ENCODE measurements around the gene MS4A6A. TPM values are rescaled to one million over a fixed set of nuclear protein-coding genes. Genes with fewer than 3 reads are reported as not detected.
"Not testable (repeated sequence)": the region's sequence is repeated elsewhere in the genome, so short reads cannot be mapped to it uniquely, and the experiment has no call there.

The MS4A6A gene
- total RNA-seq, 1 donor from 2014 or later: 22.2 TPM

- intact Hi-C loops (cut with DNase I): not testable (repeated sequence)
Observed at GRCh38 chr11:60185512-60185827, 2.6 kb upstream of the MS4A6A start.

GRCh38 chr11:60184824-60185511 is 2.1 kb upstream of the MS4A6A start:
- intact Hi-C loops (cut with DNase I): no loop called here
- DNase-seq (ENCODE audit: low spot score): no peak

More at GRCh38 chr11:60185512-60185827, 2.6 kb upstream of the MS4A6A start:
- DNase-seq (ENCODE audit: low spot score): not testable (repeated sequence)

GRCh38 chr11:60183591-60184205 is 815 bp upstream of the MS4A6A start:
- no peak for DNase-seq (ENCODE audit: low spot score)
- intact Hi-C loops (cut with DNase I): no loop called here

- DNase-seq (ENCODE audit: low spot score): no peak
- intact Hi-C loops (cut with DNase I): no loop called here
Observed at GRCh38 chr11:60175860-60176275, 7.0 kb downstream of the MS4A6A start.

- intact Hi-C loops (cut with DNase I): no loop called here
- no peak for DNase-seq (ENCODE audit: low spot score)
Observed at GRCh38 chr11:60172011-60172410, 10.9 kb downstream of the MS4A6A start.

- DNase-seq (ENCODE audit: low spot score): no peak
- intact Hi-C loops (cut with DNase I): no loop called here
Observed at GRCh38 chr11:60170566-60170965, 12.3 kb downstream of the MS4A6A start.

- intact Hi-C loops (cut with DNase I): no loop called here
- DNase-seq (ENCODE audit: low spot score): no peak
Observed at GRCh38 chr11:60169264-60169915, 13.5 kb downstream of the MS4A6A start.

- DNase-seq (ENCODE audit: low spot score): no peak
- intact Hi-C loops (cut with DNase I): no loop called here
Observed at GRCh38 chr11:60168306-60168705, 14.6 kb downstream of the MS4A6A start.

GRCh38 chr11:60165951-60166350 is 16.9 kb downstream of the MS4A6A start:
- no peak for DNase-seq (ENCODE audit: low spot score)
- intact Hi-C loops (cut with DNase I): no loop called here

GRCh38 chr11:60165538-60165937 is 17.3 kb downstream of the MS4A6A start:
- no peak for DNase-seq (ENCODE audit: low spot score)
- intact Hi-C loops (cut with DNase I): no loop called here

- no peak for DNase-seq (ENCODE audit: low spot score)
- intact Hi-C loops (cut with DNase I): no loop called here
Observed at GRCh38 chr11:60164550-60165075, 18.3 kb downstream of the MS4A6A start.

- no peak for DNase-seq (ENCODE audit: low spot score)
- intact Hi-C loops (cut with DNase I): no loop called here
Observed at GRCh38 chr11:60161766-60162165, 21.1 kb downstream of the MS4A6A start.

GRCh38 chr11:60161107-60161506 is 21.8 kb downstream of the MS4A6A start:
- intact Hi-C loops (cut with DNase I): no loop called here

GRCh38 chr11:60159868-60160267 is 23.0 kb downstream of the MS4A6A start:
- intact Hi-C loops (cut with DNase I): no loop called here
- DNase-seq (ENCODE audit: low spot score): no peak

More at GRCh38 chr11:60161107-60161506, 21.8 kb downstream of the MS4A6A start:
- DNase-seq (ENCODE audit: low spot score): no peak

GRCh38 chr11:60159284-60159683 is 23.6 kb downstream of the MS4A6A start:
- no peak for DNase-seq (ENCODE audit: low spot score)
- intact Hi-C loops (cut with DNase I): no loop called here

- no peak for DNase-seq (ENCODE audit: low spot score)
- intact Hi-C loops (cut with DNase I): no loop called here
Observed at GRCh38 chr11:60158636-60159035, 24.2 kb downstream of the MS4A6A start.

- intact Hi-C loops (cut with DNase I): no loop called here
- DNase-seq (ENCODE audit: low spot score): no peak
Observed at GRCh38 chr11:60155931-60156330, 27.0 kb downstream of the MS4A6A start.

- DNase-seq (ENCODE audit: low spot score); intact Hi-C loops (cut with DNase I): not testable (repeated sequence)
Observed at GRCh38 chr11:60152727-60153126, 30.2 kb downstream of the MS4A6A start.

- no peak for DNase-seq (ENCODE audit: low spot score)
Observed at GRCh38 chr11:60150279-60150678, 32.6 kb downstream of the MS4A6A start.

GRCh38 chr11:60145677-60146076 is 37.2 kb downstream of the MS4A6A start:
- intact Hi-C loops (cut with DNase I): no loop called here
- no peak for DNase-seq (ENCODE audit: low spot score)

More at GRCh38 chr11:60150279-60150678, 32.6 kb downstream of the MS4A6A start:
- intact Hi-C loops (cut with DNase I): no loop called here

GRCh38 chr11:60143768-60144167 is 39.1 kb downstream of the MS4A6A start:
- intact Hi-C loops (cut with DNase I): no loop called here

More at GRCh38 chr11:60143768-60144167, 39.1 kb downstream of the MS4A6A start:
- no peak for DNase-seq (ENCODE audit: low spot score)

All from cardiac septum (tissue), 1 donor.